ENCODE data around the gene CDC14A.

CDC14A gene

DNA sequence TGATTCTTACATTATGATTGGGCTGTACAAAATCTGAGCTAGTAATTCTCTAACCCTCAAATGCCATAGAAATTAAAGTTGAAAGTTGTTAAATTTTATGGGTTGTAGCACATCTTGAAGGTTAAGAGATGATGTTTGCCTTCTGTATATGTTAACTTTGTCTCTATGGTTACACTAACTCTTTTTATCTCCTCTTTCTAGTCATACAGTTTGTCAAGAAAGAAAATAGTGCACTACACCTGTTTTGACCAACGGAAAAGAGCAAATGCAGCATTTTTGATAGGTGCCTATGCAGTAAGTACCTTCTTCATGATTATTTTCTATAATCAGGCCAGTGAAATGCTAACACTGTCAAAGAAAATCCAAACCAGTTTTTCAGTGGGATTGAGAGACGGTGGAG, 38.2 kb downstream of the CDC14A start:
- no peak for TF ChIP-seq RAD21 (IDR thresholded peaks at IDR 0.05; ENCODE audit: low read depth)
- TF ChIP-seq FOXM1 (IDR thresholded peaks at IDR 0.05; ENCODE audit: borderline replicate concordance, low read depth) = no peak
- no peak for TF ChIP-seq EGR1 (IDR thresholded peaks at IDR 0.05)
- TF ChIP-seq MAX (IDR thresholded peaks at IDR 0.05) = no peak
- TF ChIP-seq EP300 (IDR thresholded peaks at IDR 0.05; ENCODE audit: borderline replicate concordance) = no peak
- TF ChIP-seq, protein P1, sequence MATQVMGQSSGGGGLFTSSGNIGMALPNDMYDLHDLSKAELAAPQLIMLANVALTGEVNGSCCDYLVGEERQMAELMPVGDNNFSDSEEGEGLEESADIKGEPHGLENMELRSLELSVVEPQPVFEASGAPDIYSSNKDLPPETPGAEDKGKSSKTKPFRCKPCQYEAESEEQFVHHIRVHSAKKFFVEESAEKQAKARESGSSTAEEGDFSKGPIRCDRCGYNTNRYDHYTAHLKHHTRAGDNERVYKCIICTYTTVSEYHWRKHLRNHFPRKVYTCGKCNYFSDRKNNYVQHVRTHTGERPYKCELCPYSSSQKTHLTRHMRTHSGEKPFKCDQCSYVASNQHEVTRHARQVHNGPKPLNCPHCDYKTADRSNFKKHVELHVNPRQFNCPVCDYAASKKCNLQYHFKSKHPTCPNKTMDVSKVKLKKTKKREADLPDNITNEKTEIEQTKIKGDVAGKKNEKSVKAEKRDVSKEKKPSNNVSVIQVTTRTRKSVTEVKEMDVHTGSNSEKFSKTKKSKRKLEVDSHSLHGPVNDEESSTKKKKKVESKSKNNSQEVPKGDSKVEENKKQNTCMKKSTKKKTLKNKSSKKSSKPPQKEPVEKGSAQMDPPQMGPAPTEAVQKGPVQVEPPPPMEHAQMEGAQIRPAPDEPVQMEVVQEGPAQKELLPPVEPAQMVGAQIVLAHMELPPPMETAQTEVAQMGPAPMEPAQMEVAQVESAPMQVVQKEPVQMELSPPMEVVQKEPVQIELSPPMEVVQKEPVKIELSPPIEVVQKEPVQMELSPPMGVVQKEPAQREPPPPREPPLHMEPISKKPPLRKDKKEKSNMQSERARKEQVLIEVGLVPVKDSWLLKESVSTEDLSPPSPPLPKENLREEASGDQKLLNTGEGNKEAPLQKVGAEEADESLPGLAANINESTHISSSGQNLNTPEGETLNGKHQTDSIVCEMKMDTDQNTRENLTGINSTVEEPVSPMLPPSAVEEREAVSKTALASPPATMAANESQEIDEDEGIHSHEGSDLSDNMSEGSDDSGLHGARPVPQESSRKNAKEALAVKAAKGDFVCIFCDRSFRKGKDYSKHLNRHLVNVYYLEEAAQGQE (IDR thresholded peaks at IDR 0.05; ENCODE audit: low read depth) = no peak
- TF ChIP-seq TAF1 (IDR thresholded peaks at IDR 0.05; ENCODE audit: low read depth) = no peak
- TF ChIP-seq CEBPB (IDR thresholded peaks at IDR 0.05) = no peak
- no peak for TF ChIP-seq YY1 (IDR thresholded peaks at IDR 0.05; ENCODE audit: low read depth)
- TF ChIP-seq NFIC (IDR thresholded peaks at IDR 0.05) = no peak

- TF ChIP-seq TEAD4 (IDR thresholded peaks at IDR 0.05) (no peak), CREB1 (IDR thresholded peaks at IDR 0.05; ENCODE audit: low read depth) (no peak)
Observed at GRCh38 chr1:100391675-100392074, 39.4 kb downstream of the CDC14A start.

DNA sequence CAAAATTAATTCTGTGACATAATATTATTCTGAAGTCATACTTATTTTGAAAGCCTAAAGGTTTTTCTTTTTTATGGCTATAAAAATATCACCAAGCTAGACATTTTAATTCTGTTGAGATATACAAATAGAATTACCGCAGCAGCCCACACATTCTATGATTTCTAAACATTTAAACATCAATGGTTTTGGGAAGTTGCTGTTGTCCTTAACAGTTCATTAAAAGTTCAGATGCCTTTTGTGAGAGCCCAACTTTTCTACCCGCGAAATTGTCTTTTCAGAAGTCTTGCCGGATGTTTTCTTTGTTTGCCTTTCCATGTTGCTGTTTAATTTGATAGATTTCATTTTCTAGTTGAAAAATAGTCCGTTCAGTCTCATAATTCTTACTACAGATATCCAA, 40.5 kb downstream of the CDC14A start:
- TF ChIP-seq TAF1 (IDR thresholded peaks at IDR 0.05; ENCODE audit: low read depth) (no peak), RAD21 (IDR thresholded peaks at IDR 0.05; ENCODE audit: low read depth) (no peak), TCF12 (IDR thresholded peaks at IDR 0.05; ENCODE audit: low read depth) (no peak), CEBPB (IDR thresholded peaks at IDR 0.05) (no peak), EGR1 (IDR thresholded peaks at IDR 0.05) (no peak), CREB1 (IDR thresholded peaks at IDR 0.05; ENCODE audit: low read depth) (no peak), NFIC (IDR thresholded peaks at IDR 0.05) (no peak), MAX (IDR thresholded peaks at IDR 0.05) (no peak), YY1 (IDR thresholded peaks at IDR 0.05; ENCODE audit: low read depth) (no peak), TEAD4 (IDR thresholded peaks at IDR 0.05) (no peak), ZBTB7A (IDR thresholded peaks at IDR 0.05; ENCODE audit: low read depth) (no peak)
- TF ChIP-seq, protein P2, sequence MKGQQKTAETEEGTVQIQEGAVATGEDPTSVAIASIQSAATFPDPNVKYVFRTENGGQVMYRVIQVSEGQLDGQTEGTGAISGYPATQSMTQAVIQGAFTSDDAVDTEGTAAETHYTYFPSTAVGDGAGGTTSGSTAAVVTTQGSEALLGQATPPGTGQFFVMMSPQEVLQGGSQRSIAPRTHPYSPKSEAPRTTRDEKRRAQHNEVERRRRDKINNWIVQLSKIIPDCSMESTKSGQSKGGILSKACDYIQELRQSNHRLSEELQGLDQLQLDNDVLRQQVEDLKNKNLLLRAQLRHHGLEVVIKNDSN (IDR thresholded peaks at IDR 0.05) = no peak

DNA sequence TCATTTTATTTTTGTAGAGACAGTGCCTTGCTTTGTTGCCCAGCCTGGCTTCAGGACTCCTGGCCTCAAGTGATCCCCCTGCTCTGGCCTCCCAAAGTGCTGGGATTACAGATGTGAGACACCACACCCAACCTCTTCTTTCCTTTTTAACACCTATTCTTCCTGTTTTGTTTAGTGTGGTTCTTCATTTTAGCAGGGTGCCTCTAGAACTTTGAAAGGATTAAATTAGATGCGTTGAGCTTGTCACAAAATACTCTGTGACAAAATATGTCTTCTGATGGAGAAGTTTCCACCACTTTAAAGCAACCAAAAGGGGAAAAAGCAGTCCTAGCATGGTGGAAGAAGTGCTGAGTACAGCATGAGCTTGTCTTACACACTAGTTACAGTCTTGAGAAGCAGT, 42.0 kb downstream of the CDC14A start:
- TF ChIP-seq EP300 (IDR thresholded peaks at IDR 0.05; ENCODE audit: borderline replicate concordance) = no peak
- TF ChIP-seq ZBTB7A (IDR thresholded peaks at IDR 0.05; ENCODE audit: low read depth) = no peak

GRCh38 chr1:100395913-100396312, 43.6 kb downstream of the CDC14A start:
- TF ChIP-seq, protein P1 (IDR thresholded peaks at IDR 0.05; ENCODE audit: low read depth) = no peak

DNA sequence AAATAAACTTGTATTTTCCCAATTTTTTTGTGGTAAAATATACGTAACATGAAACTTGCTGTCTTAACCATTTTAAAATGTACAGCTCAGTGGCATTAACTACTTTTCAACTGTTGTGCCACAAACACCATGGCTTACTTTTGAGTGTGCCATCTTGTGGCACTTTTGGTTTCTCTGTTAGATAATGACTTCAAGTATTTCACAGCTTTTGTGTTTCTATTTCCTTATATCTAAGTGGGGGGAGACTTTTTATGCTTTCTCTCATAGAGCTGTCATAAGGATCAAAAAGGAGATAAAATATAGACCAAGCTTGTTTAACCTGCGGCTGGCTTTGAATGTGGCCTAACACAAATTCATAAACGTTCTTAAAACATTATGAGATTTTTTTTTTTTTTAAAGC, 44.3 kb downstream of the CDC14A start:
- TF ChIP-seq RAD21 (IDR thresholded peaks at IDR 0.05; ENCODE audit: low read depth) (no peak), TEAD4 (IDR thresholded peaks at IDR 0.05) (no peak), EGR1 (IDR thresholded peaks at IDR 0.05) (no peak), CEBPB (IDR thresholded peaks at IDR 0.05) (no peak), YY1 (IDR thresholded peaks at IDR 0.05; ENCODE audit: low read depth) (no peak), ZBTB7A (IDR thresholded peaks at IDR 0.05; ENCODE audit: low read depth) (no peak), TCF12 (IDR thresholded peaks at IDR 0.05; ENCODE audit: low read depth) (no peak), EP300 (IDR thresholded peaks at IDR 0.05; ENCODE audit: borderline replicate concordance) (no peak), NFIC (IDR thresholded peaks at IDR 0.05) (no peak), TAF1 (IDR thresholded peaks at IDR 0.05; ENCODE audit: low read depth) (no peak), CREB1 (IDR thresholded peaks at IDR 0.05; ENCODE audit: low read depth) (no peak), FOXM1 (IDR thresholded peaks at IDR 0.05; ENCODE audit: borderline replicate concordance, low read depth) (no peak), MAX (IDR thresholded peaks at IDR 0.05) (no peak)
- TF ChIP-seq, protein P2 (IDR thresholded peaks at IDR 0.05) = no peak
- TF ChIP-seq, protein P1 (IDR thresholded peaks at IDR 0.05; ENCODE audit: low read depth) = no peak
